ENCODE data around the gene VWA3B.

The VWA3B gene

GRCh38 chr2:98155291-98155690, 68.3 kb downstream of the VWA3B start:
- no peak for TF ChIP-seq TOX (CRISPR knock-in tag; IDR thresholded peaks at IDR 0.05; ENCODE audit: borderline replicate concordance)
- TF ChIP-seq, protein P1, sequence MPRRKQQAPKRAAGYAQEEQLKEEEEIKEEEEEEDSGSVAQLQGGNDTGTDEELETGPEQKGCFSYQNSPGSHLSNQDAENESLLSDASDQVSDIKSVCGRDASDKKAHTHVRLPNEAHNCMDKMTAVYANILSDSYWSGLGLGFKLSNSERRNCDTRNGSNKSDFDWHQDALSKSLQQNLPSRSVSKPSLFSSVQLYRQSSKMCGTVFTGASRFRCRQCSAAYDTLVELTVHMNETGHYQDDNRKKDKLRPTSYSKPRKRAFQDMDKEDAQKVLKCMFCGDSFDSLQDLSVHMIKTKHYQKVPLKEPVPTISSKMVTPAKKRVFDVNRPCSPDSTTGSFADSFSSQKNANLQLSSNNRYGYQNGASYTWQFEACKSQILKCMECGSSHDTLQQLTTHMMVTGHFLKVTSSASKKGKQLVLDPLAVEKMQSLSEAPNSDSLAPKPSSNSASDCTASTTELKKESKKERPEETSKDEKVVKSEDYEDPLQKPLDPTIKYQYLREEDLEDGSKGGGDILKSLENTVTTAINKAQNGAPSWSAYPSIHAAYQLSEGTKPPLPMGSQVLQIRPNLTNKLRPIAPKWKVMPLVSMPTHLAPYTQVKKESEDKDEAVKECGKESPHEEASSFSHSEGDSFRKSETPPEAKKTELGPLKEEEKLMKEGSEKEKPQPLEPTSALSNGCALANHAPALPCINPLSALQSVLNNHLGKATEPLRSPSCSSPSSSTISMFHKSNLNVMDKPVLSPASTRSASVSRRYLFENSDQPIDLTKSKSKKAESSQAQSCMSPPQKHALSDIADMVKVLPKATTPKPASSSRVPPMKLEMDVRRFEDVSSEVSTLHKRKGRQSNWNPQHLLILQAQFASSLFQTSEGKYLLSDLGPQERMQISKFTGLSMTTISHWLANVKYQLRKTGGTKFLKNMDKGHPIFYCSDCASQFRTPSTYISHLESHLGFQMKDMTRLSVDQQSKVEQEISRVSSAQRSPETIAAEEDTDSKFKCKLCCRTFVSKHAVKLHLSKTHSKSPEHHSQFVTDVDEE (CRISPR knock-in tag; IDR thresholded peaks at IDR 0.05), result no peak
- TF ChIP-seq ZNF8 (CRISPR knock-in tag; IDR thresholded peaks at IDR 0.05), result no peak

GRCh38 chr2:98155716-98156115, 68.7 kb downstream of the VWA3B start:
- no peak for ATAC-seq
- no peak for TF ChIP-seq TOX (CRISPR knock-in tag; IDR thresholded peaks at IDR 0.05; ENCODE audit: borderline replicate concordance)

More at GRCh38 chr2:98155291-98155690, 68.3 kb downstream of the VWA3B start:
- no peak for ATAC-seq

DNA sequence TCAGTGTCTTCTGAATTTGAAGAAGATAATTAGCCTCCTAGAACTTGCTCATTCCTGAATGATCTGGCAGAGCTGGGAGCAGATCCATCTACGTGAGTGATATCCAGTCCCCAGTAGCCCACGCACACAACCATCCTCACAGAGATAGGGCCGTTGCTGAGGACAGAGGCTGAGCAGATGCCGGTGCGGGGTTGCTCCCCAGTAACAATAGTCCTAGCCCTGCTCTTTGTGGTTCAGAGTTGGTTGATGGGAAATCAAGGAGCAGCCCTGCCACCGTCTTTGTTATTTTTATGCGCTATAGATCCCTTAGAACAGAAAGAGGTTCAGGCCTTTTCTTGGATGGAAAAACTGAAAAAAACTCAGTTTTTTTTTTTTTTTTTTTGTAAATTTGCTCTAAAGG, 69.3 kb downstream of the VWA3B start:
- TF ChIP-seq PPARA (CRISPR knock-in tag; IDR thresholded peaks at IDR 0.05; ENCODE audit: borderline replicate concordance) (no peak), ZC3H10 (CRISPR knock-in tag; IDR thresholded peaks at IDR 0.05) (no peak), OSR1 (CRISPR knock-in tag; IDR thresholded peaks at IDR 0.05) (no peak)
- TF ChIP-seq, protein P2, sequence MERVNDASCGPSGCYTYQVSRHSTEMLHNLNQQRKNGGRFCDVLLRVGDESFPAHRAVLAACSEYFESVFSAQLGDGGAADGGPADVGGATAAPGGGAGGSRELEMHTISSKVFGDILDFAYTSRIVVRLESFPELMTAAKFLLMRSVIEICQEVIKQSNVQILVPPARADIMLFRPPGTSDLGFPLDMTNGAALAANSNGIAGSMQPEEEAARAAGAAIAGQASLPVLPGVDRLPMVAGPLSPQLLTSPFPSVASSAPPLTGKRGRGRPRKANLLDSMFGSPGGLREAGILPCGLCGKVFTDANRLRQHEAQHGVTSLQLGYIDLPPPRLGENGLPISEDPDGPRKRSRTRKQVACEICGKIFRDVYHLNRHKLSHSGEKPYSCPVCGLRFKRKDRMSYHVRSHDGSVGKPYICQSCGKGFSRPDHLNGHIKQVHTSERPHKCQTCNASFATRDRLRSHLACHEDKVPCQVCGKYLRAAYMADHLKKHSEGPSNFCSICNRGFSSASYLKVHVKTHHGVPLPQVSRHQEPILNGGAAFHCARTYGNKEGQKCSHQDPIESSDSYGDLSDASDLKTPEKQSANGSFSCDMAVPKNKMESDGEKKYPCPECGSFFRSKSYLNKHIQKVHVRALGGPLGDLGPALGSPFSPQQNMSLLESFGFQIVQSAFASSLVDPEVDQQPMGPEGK (CRISPR knock-in tag; IDR thresholded peaks at IDR 0.05; ENCODE audit: borderline replicate concordance), result no peak
- no peak for ATAC-seq

GRCh38 chr2:98157557-98157956, 70.6 kb downstream of the VWA3B start:
- no peak for ATAC-seq
- TF ChIP-seq, protein P1 (CRISPR knock-in tag; IDR thresholded peaks at IDR 0.05), result no peak
- TF ChIP-seq ISL1 (CRISPR knock-in tag; IDR thresholded peaks at IDR 0.05) (no peak), ZFP3 (CRISPR knock-in tag; IDR thresholded peaks at IDR 0.05) (no peak), TOX (CRISPR knock-in tag; IDR thresholded peaks at IDR 0.05; ENCODE audit: borderline replicate concordance) (no peak), ZC3H10 (CRISPR knock-in tag; IDR thresholded peaks at IDR 0.05) (no peak), SNAI2 (CRISPR knock-in tag; IDR thresholded peaks at IDR 0.05) (no peak), CSDC2 (CRISPR knock-in tag; IDR thresholded peaks at IDR 0.05) (no peak), BACH2 (CRISPR knock-in tag; IDR thresholded peaks at IDR 0.05; ENCODE audit: borderline replicate concordance) (no peak), ZFP30 (CRISPR knock-in tag; IDR thresholded peaks at IDR 0.05) (no peak), ESRRG (CRISPR knock-in tag; IDR thresholded peaks at IDR 0.05) (no peak), ARNTL (CRISPR knock-in tag; IDR thresholded peaks at IDR 0.05; ENCODE audit: borderline replicate concordance, low read depth) (no peak), ZNF8 (CRISPR knock-in tag; IDR thresholded peaks at IDR 0.05) (no peak), POU6F1 (CRISPR knock-in tag; IDR thresholded peaks at IDR 0.05; ENCODE audit: borderline replicate concordance, low read depth) (no peak)
- TF ChIP-seq, protein P3, sequence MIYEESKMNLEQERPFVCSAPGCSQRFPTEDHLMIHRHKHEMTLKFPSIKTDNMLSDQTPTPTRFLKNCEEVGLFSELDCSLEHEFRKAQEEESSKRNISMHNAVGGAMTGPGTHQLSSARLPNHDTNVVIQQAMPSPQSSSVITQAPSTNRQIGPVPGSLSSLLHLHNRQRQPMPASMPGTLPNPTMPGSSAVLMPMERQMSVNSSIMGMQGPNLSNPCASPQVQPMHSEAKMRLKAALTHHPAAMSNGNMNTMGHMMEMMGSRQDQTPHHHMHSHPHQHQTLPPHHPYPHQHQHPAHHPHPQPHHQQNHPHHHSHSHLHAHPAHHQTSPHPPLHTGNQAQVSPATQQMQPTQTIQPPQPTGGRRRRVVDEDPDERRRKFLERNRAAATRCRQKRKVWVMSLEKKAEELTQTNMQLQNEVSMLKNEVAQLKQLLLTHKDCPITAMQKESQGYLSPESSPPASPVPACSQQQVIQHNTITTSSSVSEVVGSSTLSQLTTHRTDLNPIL (CRISPR knock-in tag; IDR thresholded peaks at IDR 0.05; ENCODE audit: low read depth), result no peak

All from SK-N-SH treated with all-trans-retinoic acid at 6 μM for 48 hours (cell line).